OCI-LY1 (cell line): ENCODE data around the gene CARD14.

Source experiments
- EZH2 ChIP-seq: fragments of 200-600 bp; sonication (generic), shearing (Covaris generic); IDR thresholded peaks from 2 replicates; pipeline ENCODE4 v1.8.0; 2017; ENCODE audit warnings: borderline replicate concordance, mixed run types, mild to moderate bottlenecking, antibody characterized with exemption, low read length, moderate library complexity, mixed read lengths
- TF ChIP-seq, protein P1 (sequence below): fragments of 200-600 bp; sonication (generic), shearing (Covaris generic); IDR thresholded peaks from 2 replicates; pipeline ENCODE4 v1.5.1; 2017; ENCODE audit warnings: mild to moderate bottlenecking, antibody characterized with exemption, low read length, moderate library complexity, mixed read lengths

DNA sequence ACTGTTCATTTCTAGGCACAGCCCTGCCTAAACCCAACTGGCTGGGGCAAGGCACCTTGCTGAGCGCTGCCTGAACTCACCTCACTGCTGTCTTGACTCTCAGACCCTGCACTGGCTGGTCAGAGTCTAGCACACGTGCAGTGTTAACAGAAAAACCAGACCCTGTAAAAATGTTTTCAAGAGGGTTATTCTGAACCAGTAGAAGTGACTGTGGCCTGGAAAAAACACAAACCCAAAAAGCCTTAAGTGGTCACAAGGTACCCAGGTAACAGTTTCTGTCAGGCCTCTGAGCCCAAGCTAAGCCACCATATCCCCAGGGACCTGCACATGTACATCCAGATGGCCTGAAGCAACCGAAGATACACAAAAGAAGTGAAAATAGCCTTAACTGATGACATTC, 16.8 kb upstream of the CARD14 start:
- TF ChIP-seq, protein P1, sequence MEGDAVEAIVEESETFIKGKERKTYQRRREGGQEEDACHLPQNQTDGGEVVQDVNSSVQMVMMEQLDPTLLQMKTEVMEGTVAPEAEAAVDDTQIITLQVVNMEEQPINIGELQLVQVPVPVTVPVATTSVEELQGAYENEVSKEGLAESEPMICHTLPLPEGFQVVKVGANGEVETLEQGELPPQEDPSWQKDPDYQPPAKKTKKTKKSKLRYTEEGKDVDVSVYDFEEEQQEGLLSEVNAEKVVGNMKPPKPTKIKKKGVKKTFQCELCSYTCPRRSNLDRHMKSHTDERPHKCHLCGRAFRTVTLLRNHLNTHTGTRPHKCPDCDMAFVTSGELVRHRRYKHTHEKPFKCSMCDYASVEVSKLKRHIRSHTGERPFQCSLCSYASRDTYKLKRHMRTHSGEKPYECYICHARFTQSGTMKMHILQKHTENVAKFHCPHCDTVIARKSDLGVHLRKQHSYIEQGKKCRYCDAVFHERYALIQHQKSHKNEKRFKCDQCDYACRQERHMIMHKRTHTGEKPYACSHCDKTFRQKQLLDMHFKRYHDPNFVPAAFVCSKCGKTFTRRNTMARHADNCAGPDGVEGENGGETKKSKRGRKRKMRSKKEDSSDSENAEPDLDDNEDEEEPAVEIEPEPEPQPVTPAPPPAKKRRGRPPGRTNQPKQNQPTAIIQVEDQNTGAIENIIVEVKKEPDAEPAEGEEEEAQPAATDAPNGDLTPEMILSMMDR = no peak
- TF ChIP-seq EZH2 = no peak
